ENCODE results near the gene PTAR1.

GRCh38 chr9:69757996-69758675 is 1.7 kb downstream of the PTAR1 start:
- TF ChIP-seq CTCF (IDR thresholded peaks at IDR 0.05; ENCODE audit: insufficient read depth, low read depth, low read length) (no peak), EZH2 (IDR thresholded peaks at IDR 0.05; ENCODE audit: insufficient read depth, low read length) (no peak)

Measured in astrocyte (in vitro differentiated cells and primary cell).